Effector CD4-positive, alpha-beta T cell (primary cell): ENCODE data around the gene MAMDC4.
"Not testable (repeated sequence)": the region's sequence is repeated elsewhere in the genome, so short reads cannot be mapped to it uniquely, and the experiment has no call there.

ENCODE experiments used
- DNase-seq: peaks from one replicate; pipeline ENCODE4 v3.0.0-alpha.2; 2020
- total RNA-seq: gene quantifications from one replicate; lab custom pipeline; 2026; lab: John Stamatoyannopoulos, UW

Gene MAMDC4
- 5.8 reads per million, percentile 22 among the genes with 10 or more reads in this experiment for total RNA-seq

DNA sequence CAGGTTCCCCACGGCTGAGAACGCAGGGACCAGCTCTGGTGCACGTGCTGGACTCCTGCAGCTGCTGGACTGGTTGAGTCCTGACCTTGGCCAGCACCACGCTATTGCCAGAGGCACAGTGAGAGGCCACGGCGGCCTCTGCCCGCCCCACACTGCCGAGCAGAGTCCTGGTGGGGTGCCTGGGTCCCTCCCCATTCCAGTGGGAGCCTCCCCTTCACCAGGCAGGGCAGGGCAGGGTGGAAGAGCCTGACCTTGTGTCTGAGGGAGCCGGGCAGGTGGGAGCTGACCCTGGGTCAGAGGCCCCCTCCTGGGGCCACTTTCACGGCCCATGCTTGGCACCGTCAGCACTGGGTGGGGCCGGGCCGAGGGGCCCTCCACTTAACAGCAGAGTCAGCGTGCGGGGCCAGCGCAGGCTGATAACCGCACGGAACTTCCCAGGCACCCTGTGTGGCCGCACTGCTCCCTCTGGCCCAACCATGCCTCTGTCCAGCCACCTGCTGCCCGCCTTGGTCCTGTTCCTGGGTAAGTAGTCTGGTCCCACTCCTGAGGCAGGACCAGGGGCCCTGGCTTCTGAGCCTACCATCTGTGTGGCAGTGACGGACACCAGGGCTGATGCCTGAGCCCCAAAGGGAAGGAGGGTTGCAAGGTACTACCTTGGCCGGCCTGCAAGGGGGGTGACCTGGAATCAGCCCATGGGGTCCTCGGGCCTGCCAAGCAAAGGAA is at the start of gene MAMDC4:
TSS of gene MAMDC4 (plus strand) at position 406 of the 723 bp plus-strand sequence. CDS start at position 477, 71 bp downstream.
- DNase-seq, result no peak

DNA sequence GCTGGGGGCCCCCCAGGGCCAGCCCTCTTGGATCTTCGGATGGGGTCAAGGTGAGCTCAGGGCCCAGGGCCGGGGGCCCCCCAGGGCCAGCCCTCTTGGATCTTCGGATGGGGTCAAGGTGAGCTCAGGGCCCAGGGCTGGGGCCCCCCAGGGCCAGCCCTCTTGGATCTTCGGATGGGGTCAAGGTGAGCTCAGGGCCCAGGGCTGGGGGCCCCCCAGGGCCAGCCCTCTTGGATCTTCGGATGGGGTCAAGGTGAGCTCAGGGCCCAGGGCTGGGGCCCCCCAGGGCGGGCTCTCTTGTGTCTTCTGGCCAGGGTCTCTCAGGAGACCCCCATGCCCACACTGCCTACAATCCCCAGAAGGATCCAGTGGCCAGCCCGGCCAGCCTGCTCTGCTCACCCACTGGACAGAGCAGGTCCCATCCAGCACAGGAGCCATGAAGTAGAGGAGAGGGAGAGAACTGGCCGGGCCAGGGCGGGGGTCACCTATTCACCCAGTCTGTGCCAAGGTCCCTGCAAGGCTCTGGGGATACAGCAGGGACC is 49.1 kb upstream of the MAMDC4 start:
- DNase-seq, result not testable (repeated sequence)

DNA sequence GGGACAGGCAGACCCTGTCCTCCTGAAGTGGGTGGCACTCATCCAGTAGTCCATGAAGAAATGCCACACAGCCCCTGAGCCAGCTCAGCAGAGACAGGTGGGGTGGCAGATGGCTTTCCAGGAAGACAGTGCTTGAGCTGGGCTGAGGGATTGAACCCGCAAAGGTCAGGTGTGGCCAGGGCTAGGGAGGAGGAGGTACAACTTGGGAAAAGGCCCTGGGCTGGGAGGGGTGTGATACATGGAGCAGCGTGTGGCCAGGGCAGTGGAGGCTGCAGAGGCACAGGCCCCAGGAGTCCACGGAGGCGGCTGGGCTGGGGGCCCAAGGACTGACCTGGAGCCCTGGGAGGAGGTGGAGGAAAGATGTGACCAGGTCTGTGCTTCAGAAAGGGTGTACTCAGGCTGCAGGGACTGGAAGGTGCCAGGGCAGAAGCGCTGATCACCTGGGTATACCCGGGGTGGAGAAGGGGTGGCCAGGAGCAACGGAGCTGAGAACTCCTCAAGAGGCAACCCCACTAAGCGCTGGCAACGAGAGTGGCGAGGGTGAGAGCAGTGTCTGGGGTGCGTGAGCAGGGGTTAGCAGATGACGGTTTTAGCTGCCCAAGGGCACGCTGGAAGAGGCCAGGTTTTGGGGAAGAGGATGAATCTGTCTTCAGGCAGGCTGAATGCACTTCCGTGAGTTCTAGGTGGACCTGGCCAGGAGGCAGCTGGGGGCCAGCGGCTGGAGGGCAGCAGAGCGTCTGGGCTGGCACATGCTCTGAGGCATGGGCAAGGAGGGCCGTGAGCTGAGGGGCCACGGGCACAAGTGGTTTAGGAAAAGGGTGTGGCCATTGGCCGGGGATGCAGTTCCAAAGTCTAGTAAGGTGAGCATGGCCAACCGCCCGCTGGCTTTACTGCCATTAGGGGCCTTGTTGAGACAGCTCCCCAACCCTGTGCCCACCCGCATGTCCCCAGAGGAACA is 48.3 kb upstream of the MAMDC4 start:
- no peak for DNase-seq

DNA sequence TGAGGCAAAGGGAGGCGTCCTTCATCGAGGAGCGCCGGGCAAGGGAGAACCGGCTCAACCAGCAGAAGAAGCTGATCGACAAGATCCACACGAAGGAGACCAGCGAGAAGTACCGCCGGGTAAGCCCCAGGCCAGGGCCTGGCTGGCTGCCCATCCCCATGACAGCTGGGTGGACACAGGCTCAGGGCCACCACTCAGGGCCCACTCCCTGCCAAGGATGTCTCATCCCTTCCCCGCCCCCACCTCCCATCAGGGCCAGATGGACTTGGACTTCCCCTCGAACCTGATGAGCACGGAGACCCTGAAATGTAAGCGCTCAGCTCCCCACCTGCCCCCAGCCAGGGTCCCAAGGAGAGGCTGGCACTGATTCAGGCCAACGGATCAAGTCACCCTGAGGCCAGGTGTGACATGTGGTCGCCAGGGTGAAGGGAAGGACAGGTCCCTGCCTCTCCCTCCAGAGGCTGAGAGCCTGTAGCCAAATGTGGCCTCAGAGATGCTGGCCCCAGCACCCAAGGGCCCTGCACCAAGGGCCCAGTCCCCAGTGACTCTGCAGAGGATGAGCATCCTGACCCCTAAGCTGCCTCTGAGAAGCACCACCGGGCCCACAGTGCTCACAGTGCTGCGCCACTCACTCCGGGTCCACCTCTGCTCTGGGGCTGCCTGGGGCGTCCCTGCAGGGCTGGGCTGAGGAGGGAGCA is 47.5 kb upstream of the MAMDC4 start:
- no peak for DNase-seq

DNA sequence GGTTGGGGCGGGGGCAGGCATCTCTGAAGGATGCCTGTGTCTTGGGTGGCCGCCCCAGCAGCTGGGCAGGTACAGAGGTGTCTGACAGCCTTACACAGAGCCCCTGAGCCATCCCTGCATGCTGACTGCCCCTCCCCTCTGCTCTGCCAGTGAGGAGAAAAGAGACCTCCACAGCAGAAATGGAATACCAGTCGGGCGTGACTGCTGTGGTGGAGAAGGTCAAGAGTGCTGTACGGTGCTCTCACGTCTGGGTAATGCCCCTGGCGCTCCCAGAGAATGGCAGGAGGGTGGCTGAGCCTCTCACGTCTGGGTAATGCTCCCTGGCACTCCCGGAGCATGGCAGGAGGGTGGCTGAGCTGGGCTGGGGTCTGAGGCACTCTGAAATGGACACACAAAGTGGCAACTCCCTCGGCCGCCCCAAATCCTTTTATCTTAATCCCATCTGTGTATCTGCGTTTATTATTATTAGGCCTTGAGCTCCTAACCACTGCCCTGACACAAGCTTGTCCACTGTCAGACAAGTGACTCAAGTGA is 46.9 kb upstream of the MAMDC4 start:
- DNase-seq, result no peak

DNA sequence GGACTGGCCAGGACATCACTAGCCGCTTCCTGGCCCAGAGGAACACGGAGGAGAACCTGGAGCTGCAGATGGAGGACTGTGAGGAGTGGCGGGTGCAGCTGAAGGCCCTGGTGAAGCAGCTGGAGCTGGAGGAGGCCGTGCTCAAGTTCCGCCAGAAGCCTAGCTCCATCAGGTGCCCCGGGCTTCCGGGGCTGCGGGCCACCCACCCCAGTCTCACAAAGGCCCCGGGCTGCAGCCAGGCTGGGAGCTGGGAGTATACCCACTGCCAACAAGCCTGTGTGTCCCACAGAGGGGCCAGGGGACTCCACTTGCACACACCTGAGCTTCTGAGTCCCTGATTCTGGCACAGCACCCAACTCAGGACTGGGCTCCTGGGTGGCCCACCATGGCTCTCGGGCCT is 46.1 kb upstream of the MAMDC4 start:
- no peak for DNase-seq

DNA sequence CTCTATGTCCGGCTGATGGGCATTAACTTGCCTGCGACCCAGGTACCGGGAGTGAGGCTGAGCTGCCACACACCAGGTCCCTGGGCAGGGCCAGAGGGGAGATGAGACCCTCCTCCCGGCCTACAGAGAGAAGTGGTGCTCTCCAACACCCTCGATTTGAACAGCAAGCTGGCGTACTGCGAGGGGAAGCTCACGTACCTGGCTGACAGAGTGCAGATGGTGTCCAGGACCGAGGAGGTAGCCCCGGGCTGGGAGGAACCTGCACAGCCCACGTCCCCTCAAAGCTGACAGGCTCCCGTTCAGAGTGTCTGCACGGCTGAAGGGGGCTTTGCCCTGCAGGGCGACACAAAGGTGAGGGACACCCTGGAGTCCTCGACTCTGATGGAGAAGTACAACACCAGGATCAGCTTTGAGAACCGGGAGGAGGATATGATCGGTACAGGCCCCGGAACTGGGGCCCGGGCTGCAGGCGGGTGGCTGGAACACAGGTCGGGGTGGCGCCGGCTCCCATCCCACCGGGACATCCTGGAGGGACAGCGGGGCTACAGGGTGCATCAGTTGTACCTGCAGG is 45.4 kb upstream of the MAMDC4 start:
- no peak for DNase-seq

DNA sequence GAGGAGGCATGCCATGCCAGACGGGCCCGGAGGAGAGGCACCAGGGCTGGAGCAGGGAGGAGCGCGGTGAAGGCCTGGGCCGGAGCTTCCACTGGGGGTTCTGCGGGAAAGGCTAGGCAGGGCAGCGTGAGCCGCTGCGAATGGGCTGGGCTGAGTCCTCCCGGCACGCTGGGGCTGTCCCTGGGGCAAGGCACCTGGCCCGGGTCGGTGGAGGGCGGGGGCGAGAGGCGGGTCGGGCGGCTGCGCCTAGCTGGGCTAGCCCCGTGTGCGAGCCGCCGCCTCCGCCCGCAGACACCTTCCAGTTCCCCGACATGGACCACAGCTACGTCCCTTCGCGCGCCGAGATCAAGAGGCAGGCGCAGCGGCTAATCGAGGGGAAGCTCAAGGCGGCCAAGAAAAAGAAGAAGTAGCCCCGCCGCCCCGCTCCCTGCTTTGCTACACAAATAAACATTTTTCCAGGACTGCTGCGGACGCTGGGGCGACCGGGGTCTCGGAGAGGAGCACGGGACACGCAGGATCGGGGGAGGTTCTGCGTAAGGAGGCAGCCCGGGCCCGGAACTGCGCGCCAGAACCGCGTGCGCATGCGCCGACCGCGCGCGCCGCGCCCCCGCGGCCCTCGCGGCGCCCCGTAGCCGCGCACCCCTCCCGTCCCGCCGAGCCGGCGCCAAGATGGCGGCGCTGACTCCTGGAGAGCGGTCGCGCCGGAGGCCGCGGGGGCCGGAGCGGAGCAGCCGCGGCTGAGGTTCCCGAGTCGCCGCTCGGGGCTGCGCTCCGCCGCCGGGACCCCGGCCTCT is 44.7 kb upstream of the MAMDC4 start, which contains the start of gene RABL6:
TSS of gene RABL6 (plus strand) at position 668 of the 794 bp plus-strand sequence. CDS start 249 bp downstream, outside the sequence.
- DNase-seq, result peak; percentile 75

DNA sequence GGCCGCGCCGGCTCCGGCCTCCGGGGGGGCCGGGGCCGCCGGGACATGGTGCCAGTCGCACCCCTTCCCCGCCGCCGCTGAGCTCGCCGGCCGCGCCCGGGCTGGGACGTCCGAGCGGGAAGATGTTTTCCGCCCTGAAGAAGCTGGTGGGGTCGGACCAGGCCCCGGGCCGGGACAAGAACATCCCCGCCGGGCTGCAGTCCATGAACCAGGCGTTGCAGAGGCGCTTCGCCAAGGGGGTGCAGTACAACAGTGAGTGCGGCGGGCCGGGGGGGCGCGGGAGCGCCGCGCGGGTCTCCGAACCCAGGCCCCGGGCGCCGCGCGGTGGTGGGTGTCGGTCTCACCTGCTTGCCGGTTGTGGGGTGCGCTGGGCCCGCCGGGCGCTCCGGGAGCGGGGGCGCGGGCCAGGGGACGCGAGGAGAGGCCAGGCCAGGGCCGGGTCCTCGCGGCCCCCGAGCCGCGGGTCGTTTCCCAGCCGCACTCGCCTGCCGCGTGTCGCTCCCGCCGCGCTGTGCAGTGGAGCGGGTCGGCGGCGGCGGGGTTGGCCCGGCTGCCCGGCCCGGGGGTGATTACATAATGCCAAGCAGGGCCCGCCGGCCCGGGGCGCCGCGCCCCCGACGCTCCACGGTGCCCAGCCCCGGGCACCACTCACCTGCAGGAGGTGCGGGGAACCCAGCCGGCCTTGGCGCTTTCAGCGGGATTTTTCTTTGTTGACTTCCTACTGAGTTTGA is 43.9 kb upstream of the MAMDC4 start:
- DNase-seq, result peak; percentile 39

DNA sequence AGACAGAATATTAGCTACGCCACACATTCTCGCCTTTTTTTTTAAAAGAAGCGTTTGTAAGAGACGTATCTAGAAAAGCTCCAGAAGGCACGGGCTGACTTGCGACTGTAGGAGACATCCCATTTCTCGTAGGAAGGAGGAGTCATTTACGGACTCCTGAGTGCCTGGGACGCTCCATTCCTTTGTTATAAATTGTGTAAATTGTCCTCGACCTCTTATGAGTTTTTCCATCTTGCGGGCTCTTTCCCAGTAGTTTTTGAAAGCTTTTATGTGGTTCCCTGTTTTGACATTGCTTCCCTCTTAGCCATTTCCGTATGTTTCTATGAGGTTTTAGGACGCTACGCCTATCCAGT is 43.4 kb upstream of the MAMDC4 start:
- no peak for DNase-seq

DNA sequence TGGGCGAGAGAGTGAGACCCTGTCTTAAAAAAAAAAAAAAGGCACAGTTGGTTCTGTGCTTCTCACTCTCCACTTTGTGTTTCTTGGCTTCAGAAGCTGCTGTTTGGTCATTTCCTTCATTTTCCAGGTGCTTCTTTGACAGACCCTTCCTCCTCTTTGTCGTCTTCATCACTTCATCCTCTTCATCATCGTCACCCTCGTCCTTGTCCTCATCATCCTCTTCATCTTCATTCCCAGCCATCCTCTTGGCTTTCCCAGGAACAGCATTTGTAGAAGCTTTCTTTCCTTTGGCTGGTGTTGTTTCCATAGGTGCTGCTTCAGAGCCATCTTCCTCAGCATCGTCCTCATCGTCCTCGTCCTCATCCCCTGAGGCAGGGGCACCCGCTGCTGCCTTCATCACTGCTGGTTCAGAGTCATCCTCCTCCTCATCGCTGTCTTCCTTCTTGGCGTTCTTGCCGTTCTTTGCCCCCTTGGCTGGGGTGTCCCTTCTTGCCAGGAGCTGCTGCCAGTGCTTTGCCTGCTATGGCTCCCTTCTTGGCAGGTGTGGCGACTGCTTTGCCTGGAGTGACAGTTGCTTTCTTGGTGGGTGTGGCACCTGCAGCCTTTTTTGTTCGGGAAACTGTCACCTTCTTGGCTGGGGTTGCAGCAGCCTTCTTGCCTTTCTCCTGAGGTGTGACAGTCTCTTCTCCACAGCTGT is 37.3 kb upstream of the MAMDC4 start:
- no peak for DNase-seq

DNA sequence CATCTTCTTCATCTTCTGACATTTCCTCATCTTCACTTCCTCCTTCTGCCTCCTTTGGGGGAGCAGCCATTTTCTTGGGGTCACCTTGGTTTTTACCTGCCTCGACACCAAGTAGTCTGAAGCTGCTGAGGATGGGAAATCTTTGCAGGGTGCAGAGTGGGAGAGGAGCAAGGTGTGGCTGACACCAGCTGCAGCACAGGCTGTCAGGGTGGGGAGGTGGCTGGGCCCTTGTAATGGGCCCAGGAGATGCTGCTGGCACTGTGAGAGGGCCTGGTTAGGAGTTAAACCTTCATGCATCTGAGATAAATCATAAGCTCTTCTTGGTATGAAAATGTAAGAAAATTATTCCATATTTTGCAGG is 36.7 kb upstream of the MAMDC4 start:
- no peak for DNase-seq

DNA sequence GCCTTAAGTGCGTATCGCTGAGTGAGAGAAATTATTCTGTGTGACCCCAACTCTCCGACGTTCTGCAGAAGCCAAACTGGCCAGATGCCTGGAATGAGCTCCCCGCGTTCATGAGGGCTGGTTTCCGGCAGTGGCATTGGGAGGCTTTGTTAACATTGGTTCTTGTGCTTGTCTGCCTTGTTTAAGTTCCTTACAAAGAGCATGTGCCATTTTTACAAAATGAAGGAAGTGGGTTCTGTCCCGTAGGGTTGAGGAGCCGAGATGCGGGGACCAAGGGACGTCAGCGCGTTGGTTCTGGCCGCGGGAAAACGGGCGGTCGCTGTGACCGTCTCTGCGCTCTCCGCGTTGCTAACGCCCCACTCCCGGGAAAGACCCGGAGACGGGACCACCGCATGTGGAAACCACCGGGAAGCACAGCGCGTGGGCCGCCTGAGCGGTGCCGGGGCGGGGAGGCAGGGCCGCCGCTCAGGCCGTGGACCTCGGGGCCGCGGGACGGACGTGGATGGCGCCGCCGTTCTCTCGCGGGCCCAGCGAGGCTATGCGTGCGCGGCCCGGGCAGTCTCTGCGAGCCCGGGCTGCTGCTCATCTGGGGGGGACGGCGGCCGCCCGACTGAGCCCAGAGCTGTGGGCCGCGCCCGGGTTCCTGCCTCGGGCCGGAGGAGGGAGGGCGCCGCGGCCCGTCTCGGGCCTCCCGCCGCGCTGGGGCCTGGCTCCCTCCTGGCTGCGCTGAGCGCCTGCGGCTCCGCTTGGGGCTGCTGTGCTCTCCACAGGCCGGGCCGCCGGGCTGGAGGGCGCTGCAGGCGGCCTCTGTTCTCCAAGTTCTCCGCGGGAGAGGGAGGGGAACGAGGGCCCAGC is 30.9 kb upstream of the MAMDC4 start:
- DNase-seq, result no peak

DNA sequence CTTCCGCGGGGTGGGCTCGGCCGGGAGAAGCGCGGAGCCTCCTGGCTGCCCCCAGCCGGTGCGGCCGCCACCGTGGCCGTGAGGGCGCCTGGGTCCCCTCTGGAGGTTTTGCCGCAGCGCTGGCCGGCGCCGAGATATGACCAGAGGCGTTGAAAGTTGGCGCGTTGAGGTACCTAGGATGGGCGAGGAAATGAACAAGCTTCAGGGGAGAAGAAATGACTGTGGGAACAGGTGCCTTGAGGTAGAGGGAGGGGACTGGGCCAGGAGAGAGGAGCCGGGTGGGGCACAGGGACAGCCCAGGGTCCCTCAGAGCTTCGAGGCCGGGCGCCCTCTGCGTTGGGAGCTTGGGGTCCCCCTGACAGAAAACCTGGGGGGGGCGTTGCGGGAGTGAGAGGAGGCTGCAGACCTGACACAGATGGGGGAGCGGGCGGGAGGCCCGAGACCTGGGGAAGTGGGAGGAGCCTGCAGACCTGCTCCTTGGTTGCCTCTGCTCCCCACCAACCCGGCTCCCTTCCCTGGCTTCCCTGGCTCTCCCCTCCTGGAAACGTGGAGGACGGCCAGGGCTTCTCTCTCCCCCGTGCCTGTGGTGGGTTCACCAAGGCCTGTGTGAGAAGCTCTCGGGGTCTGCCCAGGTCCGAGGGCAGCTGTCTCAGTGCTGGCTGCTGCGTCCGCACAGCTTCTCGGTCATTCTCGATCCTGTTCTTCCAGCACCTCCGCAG is 30.2 kb upstream of the MAMDC4 start:
- DNase-seq, result no peak

DNA sequence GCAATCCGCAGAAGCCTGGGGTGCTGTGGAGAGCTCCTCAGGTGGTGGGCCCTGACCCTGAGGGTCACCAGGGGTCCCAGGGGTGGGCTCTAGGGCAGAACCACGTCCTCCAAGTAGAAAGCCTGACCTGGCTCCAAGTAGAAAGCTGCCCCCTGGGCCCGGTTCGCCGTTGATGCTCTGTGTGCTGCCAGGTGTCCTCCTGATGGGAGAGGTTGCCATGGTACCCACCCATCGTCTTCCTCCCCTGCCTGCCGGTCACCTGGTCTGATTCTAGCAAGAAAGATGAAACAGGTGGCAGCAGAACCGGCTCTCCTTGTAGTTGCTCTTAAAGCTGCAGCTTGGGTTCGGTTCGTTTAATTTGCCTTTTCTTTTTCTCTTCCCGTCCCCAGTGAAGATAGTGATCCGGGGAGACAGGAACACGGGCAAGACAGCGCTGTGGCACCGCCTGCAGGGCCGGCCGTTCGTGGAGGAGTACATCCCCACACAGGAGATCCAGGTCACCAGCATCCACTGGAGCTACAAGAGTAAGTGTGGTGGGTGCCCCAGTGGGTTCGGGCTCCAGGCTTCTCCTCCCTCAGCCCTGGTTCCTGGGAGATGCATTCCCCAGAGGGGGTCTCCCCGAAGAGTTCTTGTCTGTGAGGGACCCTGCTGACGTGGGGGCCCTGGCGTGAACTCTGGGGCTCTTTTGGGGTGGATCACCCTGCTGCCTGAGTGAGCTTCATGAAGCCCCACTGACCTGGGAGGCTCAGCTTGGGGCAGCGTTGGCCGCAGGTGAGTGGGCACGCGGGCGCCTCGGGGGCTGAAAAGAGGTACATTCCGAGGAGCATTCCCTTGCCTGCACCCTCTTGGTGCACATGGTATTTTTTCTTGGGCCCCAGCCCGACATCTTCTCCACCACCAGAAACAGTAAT is 28.8 kb upstream of the MAMDC4 start:
- no peak for DNase-seq

DNA sequence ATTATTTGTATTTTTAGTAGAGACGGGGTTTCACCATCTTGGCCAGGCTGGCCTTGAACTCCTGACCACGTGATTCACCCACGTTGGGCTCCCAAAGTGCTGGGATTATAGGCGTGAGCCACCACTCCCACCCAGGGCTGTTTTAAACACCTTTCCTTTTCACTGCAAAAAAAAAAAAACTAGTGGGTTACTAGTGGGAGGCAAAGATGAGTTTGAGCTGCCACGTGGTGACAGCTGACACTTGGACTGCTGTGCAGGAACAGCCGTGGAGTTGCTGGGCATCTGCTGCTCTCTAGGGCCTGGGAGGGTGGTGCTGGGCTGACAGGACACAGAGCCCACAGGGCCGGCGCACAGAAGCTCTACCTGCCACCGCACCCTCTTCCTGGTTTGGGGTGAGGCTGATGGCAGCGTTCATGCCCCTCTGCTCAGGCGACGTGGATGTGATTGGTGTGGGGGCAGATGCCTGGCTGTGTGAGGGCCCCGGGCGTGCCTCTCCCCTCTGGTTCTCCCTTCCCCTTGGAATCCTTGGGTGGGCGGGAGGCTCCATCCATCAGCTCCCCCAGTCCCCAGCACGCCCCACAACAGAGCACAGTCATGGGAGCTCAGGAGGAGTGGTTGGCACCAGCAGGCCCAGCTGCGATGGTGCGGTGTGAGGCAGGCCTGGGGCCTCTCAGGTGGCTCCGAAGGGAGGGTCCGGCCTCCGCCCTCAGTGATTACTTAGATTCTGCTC is 27.5 kb upstream of the MAMDC4 start:
- no peak for DNase-seq
